ENCODE data around the gene EIF2S3.

The EIF2S3 gene

DNA sequence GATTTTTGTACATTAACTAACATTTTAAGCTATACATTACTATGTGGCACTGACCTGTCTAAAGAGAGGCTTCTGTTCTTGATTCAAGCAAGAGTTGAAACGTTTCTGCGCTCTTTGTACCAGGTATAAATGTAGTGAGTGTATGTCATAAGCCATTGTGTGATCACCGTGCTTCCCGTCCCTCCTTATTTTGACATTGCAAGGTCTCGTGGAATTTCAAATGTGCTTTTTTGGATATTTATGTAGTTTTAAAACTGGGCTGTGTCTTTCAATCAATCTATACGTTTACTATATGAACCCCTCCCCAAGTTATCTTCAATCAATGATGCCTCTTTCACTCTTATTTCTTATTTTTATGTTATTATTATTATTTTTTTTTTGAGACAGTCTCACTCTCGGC is 27.7 kb upstream of the EIF2S3 start, which contains the start of gene KLHL15:
TSS of gene KLHL15 (minus strand) at position 101 of the 400 bp plus-strand sequence. CDS start 20,493 bp downstream, outside the sequence.
- TF ChIP-seq, protein P1, sequence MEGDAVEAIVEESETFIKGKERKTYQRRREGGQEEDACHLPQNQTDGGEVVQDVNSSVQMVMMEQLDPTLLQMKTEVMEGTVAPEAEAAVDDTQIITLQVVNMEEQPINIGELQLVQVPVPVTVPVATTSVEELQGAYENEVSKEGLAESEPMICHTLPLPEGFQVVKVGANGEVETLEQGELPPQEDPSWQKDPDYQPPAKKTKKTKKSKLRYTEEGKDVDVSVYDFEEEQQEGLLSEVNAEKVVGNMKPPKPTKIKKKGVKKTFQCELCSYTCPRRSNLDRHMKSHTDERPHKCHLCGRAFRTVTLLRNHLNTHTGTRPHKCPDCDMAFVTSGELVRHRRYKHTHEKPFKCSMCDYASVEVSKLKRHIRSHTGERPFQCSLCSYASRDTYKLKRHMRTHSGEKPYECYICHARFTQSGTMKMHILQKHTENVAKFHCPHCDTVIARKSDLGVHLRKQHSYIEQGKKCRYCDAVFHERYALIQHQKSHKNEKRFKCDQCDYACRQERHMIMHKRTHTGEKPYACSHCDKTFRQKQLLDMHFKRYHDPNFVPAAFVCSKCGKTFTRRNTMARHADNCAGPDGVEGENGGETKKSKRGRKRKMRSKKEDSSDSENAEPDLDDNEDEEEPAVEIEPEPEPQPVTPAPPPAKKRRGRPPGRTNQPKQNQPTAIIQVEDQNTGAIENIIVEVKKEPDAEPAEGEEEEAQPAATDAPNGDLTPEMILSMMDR (IDR thresholded peaks at IDR 0.05), result no peak

DNA sequence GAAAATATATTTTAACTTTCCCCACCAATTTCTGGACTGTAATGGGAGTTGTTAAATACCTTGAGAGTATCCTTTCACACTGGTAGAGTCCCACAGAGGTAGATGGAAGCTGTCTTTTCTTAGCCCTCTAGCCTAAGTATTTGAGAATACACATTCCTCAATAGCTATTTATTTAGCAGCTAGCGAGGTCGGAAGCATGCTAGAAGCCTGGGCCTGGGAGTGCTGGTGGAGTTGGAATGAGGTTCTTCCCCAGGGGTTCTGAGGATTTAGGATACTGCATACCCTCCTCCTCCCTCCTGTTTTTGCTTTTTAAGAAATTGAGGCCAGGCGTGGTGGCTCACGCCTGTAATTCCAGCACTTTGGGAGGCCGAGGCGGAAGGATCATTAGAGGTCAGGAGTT is 26.8 kb upstream of the EIF2S3 start:
- TF ChIP-seq, protein P1 (IDR thresholded peaks at IDR 0.05), result no peak

DNA sequence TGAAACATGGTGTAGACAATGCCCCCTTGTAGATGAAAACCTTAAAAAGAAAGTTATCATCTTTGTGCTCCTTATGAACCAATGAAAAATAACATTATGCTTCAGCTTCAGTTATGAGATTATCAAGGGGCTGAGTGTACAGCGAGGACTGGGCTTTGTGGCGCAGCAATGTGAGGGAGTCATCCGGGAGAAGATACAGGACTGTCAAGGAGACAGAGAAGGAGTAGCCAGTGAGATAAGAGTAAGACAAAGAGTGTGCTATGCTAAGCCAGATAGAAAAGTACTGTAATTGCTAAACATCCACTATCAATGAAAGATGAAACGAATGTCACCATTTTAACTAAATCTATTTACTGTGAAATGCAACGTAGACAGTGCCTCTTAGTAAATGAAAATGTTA is 24.2 kb upstream of the EIF2S3 start:
- TF ChIP-seq, protein P1 (IDR thresholded peaks at IDR 0.05), result no peak

DNA sequence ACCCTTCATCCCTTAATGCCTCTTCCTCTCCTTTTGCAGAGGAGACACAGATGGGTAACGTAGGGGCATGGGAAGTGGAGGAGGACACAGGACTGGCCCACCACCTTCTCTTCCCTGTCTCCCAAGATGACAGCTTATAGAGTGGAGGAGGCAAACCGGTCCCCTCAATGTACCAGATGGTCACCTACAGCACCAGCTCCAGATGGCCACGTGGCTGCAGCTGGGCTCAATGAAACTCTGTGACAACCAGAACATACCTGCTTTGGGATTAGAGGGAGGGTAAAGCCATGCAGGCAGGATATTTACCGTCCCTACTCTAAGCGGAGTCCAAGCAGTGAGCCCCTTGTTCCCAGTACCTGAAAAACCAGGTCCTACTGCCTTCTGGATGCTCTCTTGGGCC is 20.3 kb upstream of the EIF2S3 start:
- TF ChIP-seq, protein P1 (IDR thresholded peaks at IDR 0.05), result no peak

DNA sequence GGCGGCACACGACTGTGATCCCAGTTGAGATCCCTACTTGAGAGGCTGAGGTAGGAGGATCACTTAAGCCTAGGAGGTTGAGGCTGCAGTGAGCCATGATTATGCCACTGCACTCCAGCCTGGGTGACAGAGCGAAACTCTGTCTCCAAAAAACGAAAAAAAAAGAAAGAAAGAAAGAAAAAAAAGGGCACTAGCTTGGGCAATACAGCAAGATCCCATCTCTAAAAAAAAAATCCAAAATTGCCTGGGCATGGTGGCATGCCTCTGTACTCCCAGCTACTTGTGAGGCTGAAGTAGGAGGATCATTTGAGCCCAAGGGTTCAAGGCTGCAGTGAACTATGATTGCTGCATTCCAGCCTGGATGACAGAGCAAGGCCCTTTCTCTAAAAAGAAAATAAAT is 17.0 kb upstream of the EIF2S3 start:
- TF ChIP-seq, protein P1 (IDR thresholded peaks at IDR 0.05), result no peak

DNA sequence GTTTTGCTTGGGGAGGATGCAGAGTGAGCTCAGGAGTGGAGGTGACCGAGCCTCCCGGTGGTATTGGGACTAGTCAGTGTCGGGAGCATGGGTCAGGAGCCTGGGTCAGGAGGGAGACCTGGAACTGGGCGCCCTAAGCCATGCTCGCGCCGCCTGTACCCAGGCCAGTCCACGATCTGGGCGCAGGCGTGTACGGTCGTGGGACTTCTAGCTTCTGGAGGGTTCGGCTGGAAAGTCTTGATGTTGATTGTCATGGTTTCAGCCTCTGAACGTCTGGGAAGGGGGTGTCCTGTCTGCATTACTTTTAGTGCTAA is 244 bp downstream of the EIF2S3 start:
- TF ChIP-seq, protein P1 (IDR thresholded peaks at IDR 0.05), result no peak

DNA sequence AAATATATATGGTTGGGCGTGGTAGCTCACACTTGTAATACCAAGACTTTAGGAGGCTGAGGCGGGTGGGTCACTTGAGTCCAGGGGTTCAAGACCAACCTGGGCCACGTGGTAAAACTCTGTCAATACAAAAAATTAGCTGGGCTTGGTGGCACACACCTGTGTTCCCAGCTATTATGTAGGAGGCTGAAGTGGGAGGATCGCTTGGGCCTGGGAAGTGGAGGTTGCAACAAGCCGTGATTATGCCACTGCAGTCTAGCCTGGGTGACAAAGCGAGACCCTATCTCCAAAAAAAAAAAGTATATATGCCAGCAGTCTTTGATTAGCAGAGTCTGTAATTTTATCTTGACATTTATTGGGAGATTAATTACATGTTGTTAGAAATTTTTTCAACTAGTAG is 8.7 kb downstream of the EIF2S3 start:
- TF ChIP-seq, protein P1 (IDR thresholded peaks at IDR 0.05), result no peak

DNA sequence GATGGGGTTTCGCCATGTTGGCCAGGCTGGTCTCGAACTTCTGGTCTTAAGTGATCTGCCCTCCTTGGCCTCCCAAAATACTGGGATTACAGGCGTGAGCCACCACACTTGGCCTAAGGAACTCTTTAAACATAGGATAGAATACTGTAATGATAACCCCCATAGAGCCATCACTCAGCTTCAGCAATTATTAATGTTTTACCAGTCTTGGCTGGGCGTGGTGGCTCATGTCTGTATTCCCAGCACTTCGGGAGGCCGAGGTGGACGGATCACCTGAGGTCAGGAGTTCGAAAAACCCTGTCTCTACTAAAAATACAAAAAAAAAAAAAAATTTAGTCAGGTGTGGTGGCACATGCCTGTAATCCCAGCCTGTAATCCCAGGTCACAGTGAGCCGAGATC is 15.1 kb downstream of the EIF2S3 start:
- TF ChIP-seq, protein P1 (IDR thresholded peaks at IDR 0.05), result no peak
